HepG2 (cell line): ENCODE results near the gene NME7. TPM values are rescaled to one million over a fixed set of nuclear protein-coding genes. Genes with fewer than 3 reads are reported as not detected.

Experiments used
- ATAC-seq: fragments of 200-7000 bp; cut with Tn5 transposase; 3 replicates; pipeline ENCODE4 v1.9.1; 2020; ENCODE audit warnings: mild to moderate bottlenecking, moderate library complexity
- BruUV-seq: library from RNA; stranded (reverse); fragments of 400-500 nt; replicated peaks from 2 replicates; lab custom pipeline; 2021; lab: Mats Ljungman, UMichigan
- CTCF ChIA-PET: fragments of 300-600 bp; formaldehyde crosslinking; extraction: SDS; loops from one replicate; lab custom pipeline; 2021; ENCODE audit warnings: low total read pairs, inconsistent platforms, low intra/inter-chr PET ratio; lab: Yijun Ruan, JAX
- POLR2A ChIA-PET: fragments of 350-600 bp; sonication (Branson Sonifier 250); formaldehyde crosslinking; loops from one replicate; lab custom pipeline; 2020; ENCODE audit warnings: antibody characterized with exemption, inconsistent platforms; lab: Yijun Ruan, JAX
- DNase-seq: peaks from one replicate; pipeline ENCODE4 v3.0.0-alpha.2; 2015; ENCODE audit warnings: low spot score
- FAIRE-seq: peaks from 3 replicates; lab custom pipeline; 2011; peaks lifted over from hg19 to GRCh38; lab: Jason Lieb, UNC
- H2AFZ ChIP-seq: one replicate; pipeline ENCODE4 v1.6.1; 2011; ENCODE audit warnings: low read length, inconsistent platforms
- H3K27ac ChIP-seq: fragments of 300-600 bp; 3 replicates; pipeline ENCODE4 v1.8.0; 2011; ENCODE audit warnings: mixed run types, mild to moderate bottlenecking, mixed read lengths, low read length, inconsistent platforms; ENCODE audit not compliant: insufficient read depth; ENCODE audit errors: extremely low read length
- H3K27me3 ChIP-seq, 2 experiments: fragments of 200-600 bp in 1 of 2; 2 replicates in 1 of 2; 3 replicates in 1 of 2; pipeline versions ENCODE4 v1.6.0 to v1.8.0; 2011; ENCODE audit warnings: low read length in 2 of 2, mild to moderate bottlenecking in 2 of 2, moderate library complexity in 2 of 2, inconsistent platforms in 1 of 2; ENCODE audit not compliant: insufficient read depth in 2 of 2, control insufficient read depth in 1 of 2
- H3K36me3 ChIP-seq, 2 experiments: fragments of 200-600 bp in 1 of 2; replicated peaks in 1 of 2; 2 replicates in 1 of 2; 3 replicates in 1 of 2; pipeline versions ENCODE4 v1.5.1 to v1.8.0; 2011; ENCODE audit warnings: low read length in 2 of 2, inconsistent platforms in 1 of 2; ENCODE audit not compliant: insufficient read depth in 2 of 2, control insufficient read depth in 1 of 2
- H3K4me1 ChIP-seq: 2 replicates; pipeline ENCODE4 v1.5.1; 2012; ENCODE audit warnings: low read length, inconsistent platforms; ENCODE audit not compliant: insufficient read depth
- H3K4me2 ChIP-seq: 2 replicates; pipeline ENCODE4 v1.6.0; 2011; ENCODE audit warnings: low read depth, low read length, inconsistent platforms
- H3K4me3 ChIP-seq, 3 experiments: fragments of 200-600 bp in 1 of 3; sonication (generic), shearing (Covaris generic) in 1 of 3; replicated peaks in 1 of 3; 2 replicates each; pipeline ENCODE4 v1.5.1; 2011 to 2016; ENCODE audit warnings: low read length in 3 of 3, inconsistent platforms in 2 of 3, low read depth in 2 of 3, mild to moderate bottlenecking in 2 of 3, control low read depth in 1 of 3, mixed read lengths in 1 of 3; ENCODE audit not compliant: insufficient read depth in 1 of 3
- H3K79me2 ChIP-seq: one replicate; pipeline ENCODE4 v1.6.1; 2011; ENCODE audit warnings: low read length, inconsistent platforms; ENCODE audit not compliant: insufficient read depth
- H3K9ac ChIP-seq: 2 replicates; pipeline ENCODE4 v1.6.0; 2011; ENCODE audit warnings: mild to moderate bottlenecking, low read depth, low read length, inconsistent platforms; ENCODE audit not compliant: insufficient read depth
- H3K9me3 ChIP-seq: 2 replicates; pipeline ENCODE4 v1.5.1; 2012; ENCODE audit warnings: mild to moderate bottlenecking, low read length
- H4K20me1 ChIP-seq: 2 replicates; pipeline ENCODE4 v1.6.0; 2011; ENCODE audit warnings: inconsistent platforms, mild to moderate bottlenecking, low read length, moderate library complexity; ENCODE audit not compliant: insufficient read depth
- AGO2 ChIP-seq: fragments of 200-400 bp; formaldehyde crosslinking; optimal IDR thresholded peaks from 2 replicates; pipeline ENCODE3; 2017; ENCODE audit warnings: mild to moderate bottlenecking, low read depth, low read length, moderate library complexity
- EP300 ChIP-seq, 3 experiments: sonication (generic) in 1 of 3; formaldehyde crosslinking in 1 of 3; IDR thresholded peaks; 2 replicates each; pipeline versions ENCODE4 v1.5.1 to v1.6.1; 2011 to 2020; ENCODE audit warnings: low read depth in 2 of 3, low read length in 2 of 3, borderline replicate concordance in 1 of 3, improper control_type of control experiment in 1 of 3, mild to moderate bottlenecking in 1 of 3, missing genetic modification reagents in 1 of 3, moderate library complexity in 1 of 3
- KLF11 ChIP-seq: IDR thresholded peaks from 2 replicates; pipeline ENCODE4 v1.6.1; 2016; ENCODE audit warnings: missing compliant biosample characterization
- ZNF30 ChIP-seq: sonication (generic); formaldehyde crosslinking; IDR thresholded peaks from 2 replicates; pipeline ENCODE4 v1.5.0; 2020; ENCODE audit warnings: mild to moderate bottlenecking, missing genetic modification reagents
- ZNF354B ChIP-seq: sonication (generic); formaldehyde crosslinking; IDR thresholded peaks from 2 replicates; pipeline ENCODE4 v1.8.0; 2022; ENCODE audit warnings: mild to moderate bottlenecking, missing genetic modification reagents
- ZNF496 ChIP-seq: sonication (generic); formaldehyde crosslinking; IDR thresholded peaks from 2 replicates; pipeline ENCODE4 v1.8.1; 2023; ENCODE audit warnings: mild to moderate bottlenecking, moderate library complexity, missing genetic modification reagents; ENCODE audit not compliant: insufficient replicate concordance
- WGBS: methylation state at CpG from one replicate; pipeline ENCODE4 v1.1.6; 2017; ENCODE audit warnings: low lambda C conversion rate; 5-methylcytosine and 5-hydroxymethylcytosine counted together
- in situ Hi-C: cut with HindIII; loops from 2 replicates; pipeline ENCODE4 v1.10.0; 2017; ENCODE audit warnings: low pct_unique_long_range_greater_than_20kb; ENCODE audit not compliant: extremely low pct_ligation_motif_present
- intact Hi-C: fragments of 100-400 bp; cut with micrococcal nuclease; formaldehyde crosslinking; loops from one replicate; pipeline ENCODE4 v1.10.0; 2022; ENCODE audit not compliant: unreplicated experiment
- polyA plus RNA-seq, 8 experiments: library from polyadenylated mRNA; depleted of rRNA in 3 of 8; stranded (reverse) in 7 of 8; unstranded in 1 of 8; fragments of >200 nt; fragmentation: Illumina TruSeq in 4 of 8; extraction: Trizol in 4 of 8; gene quantifications; 2 replicates each; pipeline versions ENCODE4 v1.2.1 to v1.2.3, GENCODE V29; 2011 to 2016; ENCODE audit warnings: low read depth in 4 of 8, missing spikeins in 1 of 8, mixed read lengths in 1 of 8; ENCODE audit not compliant: insufficient read depth in 1 of 8
- total RNA-seq, 5 experiments: library from RNA; depleted of rRNA; stranded (reverse); fragments of >200 nt; fragmentation: Illumina TruSeq; extraction: Trizol; gene quantifications; 2 replicates each; pipeline ENCODE4 v1.2.3, GENCODE V29; 2016; ENCODE audit warnings: low read depth in 1 of 5
- TF ChIP-seq, protein P1 (sequence below): sonication (generic); formaldehyde crosslinking; IDR thresholded peaks from 2 replicates; pipeline ENCODE4 v1.8.1; 2022; ENCODE audit warnings: mild to moderate bottlenecking, missing genetic modification reagents
- TF ChIP-seq, protein P2 (sequence below): fragments of 450-650 bp; IDR thresholded peaks from 2 replicates; pipeline ENCODE4 v1.6.1; 2016
- TF ChIP-seq, protein P3 (sequence below): sonication (generic); formaldehyde crosslinking; IDR thresholded peaks from 2 replicates; pipeline ENCODE4 v1.4.0; 2020; ENCODE audit warnings: mild to moderate bottlenecking, missing genetic modification reagents

Gene NME7
- total and polyA plus RNA-seq, 2 of the 13 experiments (the other 11 are each of a cell fraction or from before 2014, with no cell fraction given), result 9.4 to 22.5 TPM

GRCh38 chr1:169127305-169127704 lies 240.3 kb downstream of the NME7 start:
- TF ChIP-seq ZNF496 (CRISPR knock-in tag), result no peak
- TF ChIP-seq KLF11 (CRISPR knock-in tag), result no peak
- no peak for TF ChIP-seq ZNF30 (CRISPR knock-in tag)
- TF ChIP-seq ZNF354B, result no peak
- no peak for TF ChIP-seq EP300 (IDR thresholded peaks at IDR 0.05; ENCODE audit: low read depth in 2 of 2, low read length in 2 of 2)
- no peak for TF ChIP-seq EP300 (CRISPR knock-in tag; IDR thresholded peaks at IDR 0.05; ENCODE audit: borderline replicate concordance)
- TF ChIP-seq, protein P1, sequence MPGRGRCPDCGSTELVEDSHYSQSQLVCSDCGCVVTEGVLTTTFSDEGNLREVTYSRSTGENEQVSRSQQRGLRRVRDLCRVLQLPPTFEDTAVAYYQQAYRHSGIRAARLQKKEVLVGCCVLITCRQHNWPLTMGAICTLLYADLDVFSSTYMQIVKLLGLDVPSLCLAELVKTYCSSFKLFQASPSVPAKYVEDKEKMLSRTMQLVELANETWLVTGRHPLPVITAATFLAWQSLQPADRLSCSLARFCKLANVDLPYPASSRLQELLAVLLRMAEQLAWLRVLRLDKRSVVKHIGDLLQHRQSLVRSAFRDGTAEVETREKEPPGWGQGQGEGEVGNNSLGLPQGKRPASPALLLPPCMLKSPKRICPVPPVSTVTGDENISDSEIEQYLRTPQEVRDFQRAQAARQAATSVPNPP (CRISPR knock-in tag), result no peak
- peak; percentile 61 for TF ChIP-seq AGO2
- TF ChIP-seq, protein P2, sequence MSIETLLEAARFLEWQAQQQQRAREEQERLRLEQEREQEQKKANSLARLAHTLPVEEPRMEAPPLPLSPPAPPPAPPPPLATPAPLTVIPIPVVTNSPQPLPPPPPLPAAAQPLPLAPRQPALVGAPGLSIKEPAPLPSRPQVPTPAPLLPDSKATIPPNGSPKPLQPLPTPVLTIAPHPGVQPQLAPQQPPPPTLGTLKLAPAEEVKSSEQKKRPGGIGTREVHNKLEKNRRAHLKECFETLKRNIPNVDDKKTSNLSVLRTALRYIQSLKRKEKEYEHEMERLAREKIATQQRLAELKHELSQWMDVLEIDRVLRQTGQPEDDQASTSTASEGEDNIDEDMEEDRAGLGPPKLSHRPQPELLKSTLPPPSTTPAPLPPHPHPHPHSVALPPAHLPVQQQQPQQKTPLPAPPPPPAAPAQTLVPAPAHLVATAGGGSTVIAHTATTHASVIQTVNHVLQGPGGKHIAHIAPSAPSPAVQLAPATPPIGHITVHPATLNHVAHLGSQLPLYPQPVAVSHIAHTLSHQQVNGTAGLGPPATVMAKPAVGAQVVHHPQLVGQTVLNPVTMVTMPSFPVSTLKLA, result no peak
- TF ChIP-seq, protein P3, sequence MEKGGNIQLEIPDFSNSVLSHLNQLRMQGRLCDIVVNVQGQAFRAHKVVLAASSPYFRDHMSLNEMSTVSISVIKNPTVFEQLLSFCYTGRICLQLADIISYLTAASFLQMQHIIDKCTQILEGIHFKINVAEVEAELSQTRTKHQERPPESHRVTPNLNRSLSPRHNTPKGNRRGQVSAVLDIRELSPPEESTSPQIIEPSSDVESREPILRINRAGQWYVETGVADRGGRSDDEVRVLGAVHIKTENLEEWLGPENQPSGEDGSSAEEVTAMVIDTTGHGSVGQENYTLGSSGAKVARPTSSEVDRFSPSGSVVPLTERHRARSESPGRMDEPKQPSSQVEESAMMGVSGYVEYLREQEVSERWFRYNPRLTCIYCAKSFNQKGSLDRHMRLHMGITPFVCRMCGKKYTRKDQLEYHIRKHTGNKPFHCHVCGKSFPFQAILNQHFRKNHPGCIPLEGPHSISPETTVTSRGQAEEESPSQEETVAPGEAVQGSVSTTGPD (CRISPR knock-in tag), result no peak
- no peak overlapping the region for H3K4me3 ChIP-seq
- ATAC-seq, result no peak

More at GRCh38 chr1:169127305-169127704, 240.3 kb downstream of the NME7 start:
- no peaks in the 10 kb centered on the region for H3K27me3 ChIP-seq
- in situ Hi-C loops (loop anchor here (10.0 kb wide), 1 partner anchor 217 kb away; no protein-coding TSS in a partner anchor), intact Hi-C loops (no loop called here)
- peaks cover 5% of the 10 kb centered on the region; the same call in 1 of the 2 replicates for H4K20me1 ChIP-seq
- peaks cover 34 to 85% of the 10 kb centered on the region in 2 experiments for H3K36me3 ChIP-seq
- ChIA-PET CTCF (no interaction called here), POLR2A (no interaction called here)
- H3K79me2 ChIP-seq, result peaks cover 17% of the 10 kb centered on the region
- no peaks in the 10 kb centered on the region for H3K4me1 ChIP-seq
- H3K9ac ChIP-seq, result no peak overlapping the region
- FAIRE-seq (no peak), DNase-seq (no peak)
- no TSS peak for BruUV-seq
- WGBS, result 90% methylated on average over 3 of the region's 3 CpGs
- no peak overlapping the region for H3K27ac ChIP-seq
- no peak overlapping the region for H2AFZ ChIP-seq
- no peak overlapping the region for H3K4me2 ChIP-seq
- H3K9me3 ChIP-seq, result no peaks in the 10 kb centered on the region
